GM12865 (cell line): ENCODE measurements around the gene ARHGAP4.

Experiments used
- DNase-seq: peaks from one replicate; pipeline ENCODE4 v3.0.0; 2010; ENCODE audit warnings: low read depth
- H3K4me3 ChIP-seq: 2 replicates; pipeline ENCODE4 v1.5.1; 2011; ENCODE audit warnings: mild to moderate bottlenecking, low read depth, low read length, control low read depth
- CTCF ChIP-seq: IDR thresholded peaks from 2 replicates; pipeline ENCODE4 v1.5.1; 2011; ENCODE audit warnings: low read length, control low read depth, low read depth, inconsistent platforms; ENCODE audit not compliant: insufficient read depth; ENCODE audit errors: missing control alignments

ARHGAP4 gene

GRCh38 chrX:153971450-153972367 is 45.6 kb upstream of the ARHGAP4 start, which contains the start of gene HCFC1:
Gene HCFC1, minus strand, starts transcription at chrX:153971818. Its CDS starts 978 bp downstream, at chrX:153970840.
- peak within 1 kb of the TSS; percentile 92 for H3K4me3 ChIP-seq
- no peak for TF ChIP-seq CTCF
- DNase-seq: peak; percentile 94

- DNase-seq: peak; percentile 93
- no peak for TF ChIP-seq CTCF
- peak overlapping the region; percentile 92 for H3K4me3 ChIP-seq
Observed at GRCh38 chrX:153971124-153971449, 45.0 kb upstream of the ARHGAP4 start.

- H3K4me3 ChIP-seq: peak overlapping the region; percentile 92
- DNase-seq: peak; percentile 38
- TF ChIP-seq CTCF: no peak
Observed at GRCh38 chrX:153970357-153971123, 44.5 kb upstream of the ARHGAP4 start.

DNA sequence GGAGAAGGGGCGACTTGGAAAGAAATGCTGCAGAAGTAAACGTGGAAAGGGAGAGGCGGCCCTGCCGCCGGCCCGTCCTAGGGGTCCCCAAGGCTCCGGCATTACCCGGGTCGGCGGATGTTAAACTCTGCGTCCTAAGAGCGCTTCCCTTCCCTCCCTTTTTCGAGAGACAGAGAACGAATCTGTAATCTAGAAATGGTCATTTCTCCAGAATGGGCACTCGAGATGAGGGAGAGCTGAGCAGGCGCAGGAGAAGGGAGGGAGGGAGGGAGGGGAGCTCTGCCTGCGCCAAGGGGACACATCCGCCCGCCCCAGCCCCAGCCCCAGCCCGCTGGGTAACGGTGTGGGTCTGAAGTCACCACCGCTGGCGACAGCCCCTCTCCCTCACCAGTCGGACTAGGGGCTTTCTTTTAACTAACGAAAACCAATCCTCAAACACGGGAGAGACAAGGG is 43.9 kb upstream of the ARHGAP4 start:
- H3K4me3 ChIP-seq: peak overlapping the region; percentile 92
- TF ChIP-seq CTCF: no peak
- DNase-seq: no peak

DNA sequence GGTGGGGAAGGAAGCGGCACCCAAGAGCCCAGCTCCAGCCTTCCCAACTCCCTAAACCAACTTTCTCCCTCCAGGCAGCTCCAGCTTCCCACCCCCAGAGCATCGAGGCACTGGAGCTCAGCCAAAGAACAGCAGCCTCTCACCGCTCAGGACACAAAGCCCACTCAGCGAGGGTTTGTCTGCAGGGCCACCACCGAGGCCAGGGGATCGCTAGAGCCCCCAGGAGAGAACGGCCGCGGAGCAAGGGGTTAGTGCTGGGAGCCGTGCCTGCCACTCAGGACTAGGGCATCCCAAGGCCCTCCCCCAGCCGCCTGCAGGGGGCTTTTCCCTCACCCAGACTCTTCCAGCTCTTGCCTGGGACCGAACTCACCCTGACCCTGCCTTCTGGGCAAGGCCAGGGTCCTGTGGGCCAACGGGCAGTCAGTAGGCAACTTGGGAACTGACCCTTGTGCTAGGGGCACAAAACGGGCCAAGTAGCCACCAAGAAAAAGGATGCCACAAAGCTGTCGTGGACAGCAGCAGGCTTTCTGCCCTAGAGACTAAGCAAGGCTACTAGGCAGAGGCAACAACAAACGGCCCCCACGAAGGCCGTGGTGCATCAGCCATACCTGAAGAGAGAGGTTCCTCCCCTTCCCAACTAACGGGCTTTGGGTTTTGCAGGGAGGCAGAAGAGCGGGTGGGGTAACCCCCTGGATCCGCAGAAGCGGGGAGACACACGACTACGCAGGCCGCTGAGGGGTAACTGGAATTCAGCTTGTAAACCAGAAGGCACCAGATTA is 43.2 kb upstream of the ARHGAP4 start:
- no peak for TF ChIP-seq CTCF
- no peak for DNase-seq
- H3K4me3 ChIP-seq: peak overlapping the region; percentile 92

- peak overlapping the region; percentile 92 for H3K4me3 ChIP-seq
- peak; percentile 4 for TF ChIP-seq CTCF
- DNase-seq: peak; percentile 48
Observed at GRCh38 chrX:153968754-153969124, 42.7 kb upstream of the ARHGAP4 start.
